Common myeloid progenitor, CD34-positive (primary cell): ENCODE data around the gene MTNR1B.

ENCODE experiments used
- CTCF ChIA-PET: fragments of 350-600 bp; sonication (Branson Sonifier 250); formaldehyde crosslinking; loops from one replicate; lab custom pipeline; 2021; ENCODE audit warnings: antibody characterized with exemption; lab: Charles Lee
- POLR2A ChIA-PET: fragments of 350-600 bp; sonication (Branson Sonifier 250); formaldehyde crosslinking; loops from one replicate; lab custom pipeline; 2021; ENCODE audit warnings: antibody characterized with exemption; lab: Charles Lee
- DNase-seq, 3 donors: peaks; one replicate each; pipeline versions ENCODE4 v3.0.0 to v3.0.0-alpha.2; 2013
- H3K27ac ChIP-seq, 2 experiments: 1 replicate in 1 of 2; 2 replicates in 1 of 2; pipeline ENCODE4 v1.7.0; 2013; ENCODE audit warnings: inconsistent platforms in 2 of 2, low read length in 2 of 2, mild to moderate bottlenecking in 2 of 2, low read depth in 1 of 2, moderate library complexity in 1 of 2; ENCODE audit not compliant: severe bottlenecking in 2 of 2, insufficient read depth in 1 of 2, poor library complexity in 1 of 2
- H3K27me3 ChIP-seq, 5 experiments: replicated peaks in 2 of 5; 1 replicate in 3 of 5; 2 replicates in 2 of 5; pipeline versions ENCODE4 v1.6.1 to v1.7.0; 2013; ENCODE audit warnings: low read length in 4 of 5, mild to moderate bottlenecking in 2 of 5, moderate library complexity in 2 of 5, inconsistent platforms in 1 of 5; ENCODE audit not compliant: insufficient read depth in 5 of 5, control insufficient read depth in 4 of 5
- H3K36me3 ChIP-seq, 4 experiments: 1 replicate in 2 of 4; 2 replicates in 2 of 4; pipeline versions ENCODE4 v1.6.1 to v1.7.0; 2013; ENCODE audit warnings: low read length in 3 of 4, control low read depth in 1 of 4, mild to moderate bottlenecking in 1 of 4; ENCODE audit not compliant: control insufficient read depth in 4 of 4, insufficient read depth in 4 of 4
- H3K4me1 ChIP-seq, 4 experiments: 1 replicate in 3 of 4; 2 replicates in 1 of 4; pipeline versions ENCODE4 v1.6.1 to v1.7.1; 2013; ENCODE audit warnings: low read length in 3 of 4, mild to moderate bottlenecking in 3 of 4, control low read depth in 1 of 4, inconsistent platforms in 1 of 4, moderate library complexity in 1 of 4; ENCODE audit not compliant: control insufficient read depth in 4 of 4, insufficient read depth in 4 of 4; ENCODE audit errors: control extremely low read depth in 1 of 4
- H3K4me3 ChIP-seq, 7 experiments: 1 replicate in 4 of 7; 2 replicates in 3 of 7; pipeline versions ENCODE4 v1.5.1 to v1.7.0; 2013; ENCODE audit warnings: mild to moderate bottlenecking in 7 of 7, low read length in 6 of 7, moderate library complexity in 6 of 7, inconsistent platforms in 2 of 7, low read depth in 2 of 7, control low read depth in 1 of 7; ENCODE audit not compliant: insufficient read depth in 4 of 7, control insufficient read depth in 1 of 7; ENCODE audit errors: extremely low read depth in 1 of 7
- H3K9me3 ChIP-seq, 5 experiments: 1 replicate in 4 of 5; 2 replicates in 1 of 5; pipeline versions ENCODE4 v1.6.1 to v1.7.1; 2013; ENCODE audit warnings: low read length in 4 of 5, mild to moderate bottlenecking in 2 of 5, inconsistent platforms in 1 of 5, low read depth in 1 of 5, moderate library complexity in 1 of 5; ENCODE audit not compliant: control insufficient read depth in 4 of 5, insufficient read depth in 2 of 5; ENCODE audit errors: control extremely low read depth in 1 of 5
- WGBS: methylation state at CpG from one replicate; pipeline ENCODE4 v1.1.5; 2013; ENCODE audit not compliant: insufficient coverage; 5-methylcytosine and 5-hydroxymethylcytosine counted together

Gene MTNR1B

DNA sequence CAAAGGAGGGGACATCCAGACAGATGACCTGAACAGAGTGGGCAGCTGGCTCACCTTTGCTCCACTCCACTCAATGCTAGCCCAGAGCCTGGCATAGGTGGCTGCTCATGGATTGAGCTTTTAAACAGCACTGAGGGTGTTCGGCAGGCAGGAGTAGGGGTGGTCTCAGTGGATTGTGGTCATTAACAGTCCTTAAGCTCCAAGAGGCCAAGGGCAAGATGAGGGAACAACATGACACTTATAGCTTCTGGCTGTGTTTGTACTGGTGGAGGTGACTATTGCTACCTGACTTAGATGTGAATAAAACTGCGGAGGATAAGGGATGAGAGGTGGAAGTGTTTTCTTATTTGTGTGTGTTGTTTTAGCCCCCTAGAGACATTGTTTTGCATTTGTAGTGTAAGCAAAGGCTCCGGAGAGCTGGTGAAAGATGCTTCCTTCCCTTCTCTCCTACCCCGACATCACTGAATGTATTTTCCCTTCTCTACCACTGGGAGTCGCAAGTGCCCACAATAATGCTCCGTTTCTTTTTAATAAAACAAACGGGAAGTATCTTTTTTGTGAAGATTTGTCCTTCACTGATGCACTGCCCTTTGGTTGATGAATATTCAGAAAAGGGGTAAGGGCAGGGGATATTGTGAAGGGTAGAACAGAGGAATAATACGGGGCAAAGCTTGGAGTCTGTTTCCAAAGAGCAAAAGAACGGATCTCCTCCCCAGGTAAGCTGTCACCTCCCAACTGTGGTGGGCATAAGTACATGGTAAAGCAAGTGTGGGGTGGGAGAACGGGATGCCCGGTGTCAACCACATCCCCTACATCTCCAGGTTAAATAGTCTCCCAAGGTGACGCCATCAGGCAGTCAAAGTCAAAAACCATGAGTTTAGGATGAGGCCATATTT lies 27.5 kb upstream of the MTNR1B start:
- H3K9me3 ChIP-seq: no peaks in the 10 kb centered on the region
- H3K27me3 ChIP-seq: peaks cover 0 to 2% (median 0%) of the 10 kb centered on the region in 5 experiments
- DNase-seq: peak; percentile 17 to 66 (median 56)
- CTCF ChIA-PET: interaction anchor here (1.0 to 3.8 kb wide), 10 partner anchors 9 to 701 kb away, joined by 3 to 42 read pairs (median 4); no protein-coding TSS in a partner anchor
- 13% methylated on average over 4 of the region's 12 CpGs for WGBS
- POLR2A ChIA-PET: no interaction called here
- no peak overlapping the region for H3K4me3 ChIP-seq
- H3K36me3 ChIP-seq: no peaks in the 10 kb centered on the region
- no peaks in the 10 kb centered on the region for H3K4me1 ChIP-seq
- H3K27ac ChIP-seq: no peak overlapping the region

GRCh38 chr11:92946707-92947106 lies 22.7 kb upstream of the MTNR1B start:
- Histone ChIP-seq H3K27ac (no peak overlapping the region), H3K9me3 (peaks cover 0 to 6% (median 0%) of the 10 kb centered on the region in 5 experiments), H3K36me3 (no peaks in the 10 kb centered on the region), H3K4me1 (no peaks in the 10 kb centered on the region), H3K27me3 (no peaks in the 10 kb centered on the region), H3K4me3 (no peak overlapping the region)
- POLR2A ChIA-PET: no interaction called here
- no peak for DNase-seq
- 100% methylated on average over 2 of the region's 3 CpGs for WGBS
- CTCF ChIA-PET: no interaction called here

- POLR2A ChIA-PET: no interaction called here
- Histone ChIP-seq H3K9me3 (peaks cover 0 to 6% (median 0%) of the 10 kb centered on the region in 5 experiments), H3K36me3 (no peaks in the 10 kb centered on the region), H3K27me3 (no peaks in the 10 kb centered on the region), H3K4me1 (no peaks in the 10 kb centered on the region), H3K27ac (no peak overlapping the region), H3K4me3 (no peak overlapping the region)
- CTCF ChIA-PET: no interaction called here
- DNase-seq: no peak
- 100% methylated on average over 4 of the region's 5 CpGs for WGBS
Observed at GRCh38 chr11:92948116-92948515, 21.3 kb upstream of the MTNR1B start.

DNA sequence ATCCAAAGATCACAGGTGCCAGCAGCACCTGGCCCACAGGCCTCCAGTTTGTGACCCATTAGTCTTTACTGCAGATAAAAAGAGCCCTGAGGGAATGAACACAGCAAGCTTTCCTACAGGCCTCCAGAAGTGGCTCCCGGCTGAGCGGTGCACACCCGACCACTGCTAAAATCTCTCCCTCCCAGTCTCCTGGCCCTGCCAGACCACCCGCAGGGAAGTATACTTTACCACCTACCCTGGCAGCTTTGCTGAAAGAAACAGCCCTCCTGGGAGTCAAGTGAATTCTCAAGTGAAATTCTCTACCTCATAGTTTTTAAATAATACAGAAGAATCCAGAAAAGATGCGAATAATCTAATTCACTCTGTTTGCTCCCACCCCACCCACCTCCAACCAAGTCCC lies 15.4 kb upstream of the MTNR1B start:
- Histone ChIP-seq H3K27me3 (no peaks in the 10 kb centered on the region), H3K4me1 (no peaks in the 10 kb centered on the region), H3K4me3 (no peak overlapping the region), H3K9me3 (peaks cover 0 to 5% (median 0%) of the 10 kb centered on the region in 5 experiments), H3K36me3 (no peaks in the 10 kb centered on the region), H3K27ac (no peak overlapping the region)
- ChIA-PET CTCF (no interaction called here), POLR2A (no interaction called here)
- DNase-seq: no peak
- no CpG with 5 or more reads among the region's 5 CpGs for WGBS

- peaks cover 0 to under 1% (median 0%) of the 10 kb centered on the region in 5 experiments for H3K27me3 ChIP-seq
- DNase-seq: no peak
- ChIA-PET POLR2A (no interaction called here), CTCF (interaction anchor here (1.1 kb wide), 1 partner anchor 13 kb away, joined by 3 read pairs; the partner anchor contains the start of gene MTNR1B)
- H3K4me3 ChIP-seq: no peak overlapping the region
- no peaks in the 10 kb centered on the region for H3K9me3 ChIP-seq
- no peaks in the 10 kb centered on the region for H3K4me1 ChIP-seq
- no peaks in the 10 kb centered on the region for H3K36me3 ChIP-seq
- H3K27ac ChIP-seq: no peak overlapping the region
Observed at GRCh38 chr11:92955860-92956259, 13.6 kb upstream of the MTNR1B start.

DNA sequence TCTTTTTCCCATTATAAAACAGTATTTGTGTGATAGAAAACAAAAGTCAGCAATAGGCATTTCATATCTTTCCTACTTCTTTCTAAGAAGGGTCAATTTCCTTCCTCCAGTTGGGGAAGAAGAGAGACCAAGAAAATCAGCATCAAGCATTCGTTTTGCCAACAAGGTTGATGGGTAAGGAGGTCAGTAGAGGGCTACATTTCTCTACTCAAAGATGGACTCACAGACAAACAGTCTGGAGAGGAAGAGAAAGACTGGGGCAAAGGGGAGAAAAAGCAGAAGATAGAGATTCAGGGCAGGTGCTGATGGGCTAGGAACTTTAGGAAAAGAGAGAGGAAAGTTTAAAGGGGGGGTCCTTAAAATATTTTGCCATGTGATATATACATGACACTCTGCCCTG lies 8.6 kb upstream of the MTNR1B start:
- ChIA-PET CTCF (no interaction called here), POLR2A (no interaction called here)
- Histone ChIP-seq H3K36me3 (no peaks in the 10 kb centered on the region), H3K27me3 (peaks cover 0 to 8% (median 2%) of the 10 kb centered on the region in 5 experiments), H3K27ac (no peak overlapping the region), H3K4me1 (no peaks in the 10 kb centered on the region), H3K4me3 (no peak overlapping the region), H3K9me3 (no peaks in the 10 kb centered on the region)
- DNase-seq: no peak
- WGBS: no CpG with 5 or more reads among the region's 1 CpG

DNA sequence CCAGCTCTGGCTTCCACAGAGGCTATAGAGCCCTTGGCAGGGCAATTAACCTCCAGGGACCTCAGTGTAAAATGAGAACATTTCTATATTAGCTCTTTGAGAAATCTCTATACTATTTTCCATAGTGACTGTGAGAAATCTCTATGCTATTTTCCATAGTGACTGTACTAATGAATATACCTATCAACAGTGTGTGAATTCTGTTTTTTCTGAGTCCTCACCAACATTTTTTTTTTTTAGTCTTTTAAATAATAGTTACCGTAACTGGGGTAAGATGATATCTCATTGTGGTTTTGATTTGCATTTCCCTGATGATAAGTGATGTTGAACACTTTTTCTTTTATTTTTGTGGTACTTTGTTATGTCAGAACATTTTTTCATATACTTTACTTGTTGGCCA lies 7.0 kb upstream of the MTNR1B start:
- Histone ChIP-seq H3K9me3 (no peaks in the 10 kb centered on the region), H3K4me3 (no peak overlapping the region), H3K27me3 (peaks cover 0 to 14% (median 7%) of the 10 kb centered on the region in 5 experiments), H3K27ac (no peak overlapping the region), H3K36me3 (no peaks in the 10 kb centered on the region), H3K4me1 (no peaks in the 10 kb centered on the region)
- no CpG with 5 or more reads among the region's 1 CpG for WGBS
- DNase-seq: no peak
- ChIA-PET CTCF (no interaction called here), POLR2A (no interaction called here)
